GOT3 (cell line): ENCODE results near the gene LGR6.
"Not testable (repeated sequence)": the region's sequence is repeated elsewhere in the genome, so short reads cannot be mapped to it uniquely, and the experiment has no call there.

Experiments
- DNase-seq: peaks from one replicate; lab custom pipeline; 2025; ENCODE audit warnings: mixed read lengths; lab: John Stamatoyannopoulos, UW

The LGR6 gene

GRCh38 chr1:202343652-202344349 lies 150.2 kb downstream of the LGR6 start:
- no peak for DNase-seq

GRCh38 chr1:202348005-202348508 lies 154.5 kb downstream of the LGR6 start:
- DNase-seq = no peak

GRCh38 chr1:202348509-202349205 lies 155.1 kb downstream of the LGR6 start, which contains the start of gene PPP1R12B:
Gene PPP1R12B (plus strand): TSS chr1:202348699. CDS start chr1:202348852, 153 bp downstream.
- peak; percentile 85 for DNase-seq

- DNase-seq = no peak
These were observed 155.8 kb downstream of the LGR6 start for GRCh38 chr1:202349206-202349928.

- no peak for DNase-seq
These were observed 158.1 kb downstream of the LGR6 start for GRCh38 chr1:202351725-202352124.

- DNase-seq = not testable (repeated sequence)
These were observed 159.1 kb downstream of the LGR6 start for GRCh38 chr1:202352583-202353197.

GRCh38 chr1:202355944-202356553 lies 162.4 kb downstream of the LGR6 start:
- no peak for DNase-seq

- no peak for DNase-seq
These were observed 163.9 kb downstream of the LGR6 start for GRCh38 chr1:202357506-202357905.

- no peak for DNase-seq
These were observed 167.6 kb downstream of the LGR6 start for GRCh38 chr1:202361224-202361623.

- DNase-seq = no peak
These were observed 168.1 kb downstream of the LGR6 start for GRCh38 chr1:202361701-202362100.

- DNase-seq = no peak
These were observed 168.6 kb downstream of the LGR6 start for GRCh38 chr1:202362212-202362611.

- DNase-seq = no peak
These were observed 171.7 kb downstream of the LGR6 start for GRCh38 chr1:202365092-202365815.

- DNase-seq = no peak
These were observed 173.7 kb downstream of the LGR6 start for GRCh38 chr1:202367271-202367670.
